ENCODE data around the gene WASHC2C.
"Not testable (repeated sequence)": the region's sequence is repeated elsewhere in the genome, so short reads cannot be mapped to it uniquely, and the experiment has no call there.

GRCh38 chr10:45752210-45752609, 25.1 kb downstream of the WASHC2C start:
- TF ChIP-seq POLR2AphosphoS5 (IDR thresholded peaks at IDR 0.05; ENCODE audit: borderline replicate concordance, low read depth, low read length); EZH2 (IDR thresholded peaks at IDR 0.05): not testable (repeated sequence)

Data from SK-N-MC (cell line).